Hindlimb muscle (tissue), 1 donor: ENCODE measurements around the gene ZNF772. TPM values are rescaled to one million over a fixed set of nuclear protein-coding genes. Genes with fewer than 3 reads are reported as not detected.
A peak's percentile ranks its signal among the peaks of the same experiment; 100 is the strongest.

ENCODE experiments used
- DNase-seq: peaks from one replicate; pipeline ENCODE4 v3.0.0-alpha.2; 2013
- polyA plus RNA-seq: library from polyadenylated mRNA; unstranded; fragments of 120-200 nt; gene quantifications from one replicate; pipeline ENCODE4 v1.2.1, GENCODE V29; 2013; ENCODE audit not compliant: insufficient read length

The ZNF772 gene
- polyA plus RNA-seq, 1 donor, result 9.9 TPM

DNA sequence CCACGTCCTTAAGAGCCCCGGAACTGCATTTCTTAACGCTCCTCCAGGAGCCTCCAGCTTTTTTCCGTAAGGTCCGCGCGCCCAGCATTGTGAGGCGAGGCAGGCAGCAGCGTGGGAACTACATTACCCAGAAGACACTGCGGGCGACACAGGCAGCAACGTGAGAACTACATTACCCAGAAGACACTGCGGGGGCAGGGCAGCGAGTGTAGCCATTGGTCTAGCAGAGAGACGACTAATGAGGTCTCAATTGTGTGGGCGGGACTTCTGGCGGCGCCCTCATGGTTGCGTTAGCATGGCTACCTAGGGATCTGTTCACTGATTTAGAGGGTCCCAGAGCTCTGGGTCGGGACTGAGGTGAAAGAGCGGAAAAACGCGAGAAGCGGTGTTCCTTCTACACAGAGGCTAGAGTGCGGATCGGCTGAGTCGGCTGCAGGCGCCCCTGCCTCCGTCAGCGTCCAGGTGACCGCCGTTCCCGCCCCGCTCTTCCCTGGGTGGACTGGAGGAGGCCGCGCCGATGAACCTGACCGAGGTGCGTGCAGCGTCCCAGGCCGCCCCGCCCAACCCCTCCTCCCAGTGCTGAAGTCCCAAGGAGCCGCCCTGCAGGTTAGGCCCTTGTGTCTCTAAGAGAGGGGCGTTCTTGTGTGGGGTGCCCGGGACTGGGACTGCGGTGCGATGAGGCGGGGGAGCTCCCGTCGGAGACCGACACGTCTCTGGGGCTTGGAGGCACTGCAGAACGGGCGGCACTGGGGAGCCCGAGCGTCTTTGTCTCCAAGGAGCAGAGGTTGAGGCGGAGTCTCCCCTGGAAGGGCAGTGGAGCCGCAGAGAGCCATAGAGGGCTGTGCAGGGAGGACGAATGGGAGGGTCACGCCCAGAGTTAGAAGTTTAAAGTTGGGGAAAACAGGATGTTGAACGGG lies 42.0 kb downstream of the ZNF772 start, which contains the start of gene ZNF749:
ZNF749 (plus strand) TSS at position 264 of the 917 bp plus-strand sequence; CDS start at position 518, 254 bp downstream.
- peak; percentile 99 for DNase-seq

DNA sequence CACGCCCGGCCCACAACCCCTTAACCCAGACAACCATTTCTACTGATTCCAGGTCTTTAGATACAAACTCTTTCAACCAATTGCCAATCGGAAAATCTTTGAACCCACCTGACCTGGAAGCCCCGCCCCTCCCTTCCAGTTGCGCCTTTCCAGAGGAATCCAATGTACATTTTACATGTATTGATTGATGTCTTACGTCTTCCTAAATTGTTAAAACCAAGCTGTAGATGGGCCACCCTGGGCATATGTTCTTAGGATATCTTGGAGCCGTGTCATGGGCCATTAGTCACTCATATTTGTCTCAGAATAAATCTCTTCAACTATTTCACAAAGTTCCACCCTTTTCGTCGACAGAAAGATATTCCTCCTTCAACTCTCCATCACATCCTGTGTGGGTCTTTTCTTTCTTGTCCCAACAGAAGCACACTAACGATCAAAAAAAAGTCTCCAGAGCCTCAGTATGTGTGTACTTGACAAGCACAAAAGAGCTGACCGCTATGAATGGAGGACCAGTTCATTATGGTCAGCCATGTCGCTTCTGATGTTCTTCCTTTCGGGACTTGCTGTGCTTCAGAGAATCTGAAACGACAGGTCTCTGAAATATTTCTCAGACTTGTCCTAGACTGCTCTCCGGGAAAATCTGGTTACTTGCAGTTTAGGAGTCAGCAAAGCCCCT lies 42.8 kb downstream of the ZNF772 start:
- DNase-seq, result no peak

DNA sequence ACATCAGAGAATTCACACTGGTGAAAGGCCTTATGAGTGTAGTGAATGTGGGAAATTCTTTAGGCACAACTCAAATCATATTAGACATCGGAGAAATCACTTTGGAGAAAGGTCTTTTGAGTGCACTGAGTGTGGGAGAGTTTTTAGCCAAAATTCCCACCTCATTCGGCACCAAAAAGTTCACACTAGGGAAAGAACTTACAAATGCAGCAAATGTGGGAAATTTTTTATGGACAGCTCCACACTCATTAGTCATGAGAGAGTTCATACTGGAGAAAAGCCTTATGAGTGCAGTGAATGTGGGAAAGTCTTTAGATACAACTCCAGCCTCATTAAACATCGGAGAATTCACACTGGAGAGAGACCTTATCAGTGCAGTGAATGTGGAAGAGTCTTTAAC lies 56.3 kb downstream of the ZNF772 start:
- no peak for DNase-seq

DNA sequence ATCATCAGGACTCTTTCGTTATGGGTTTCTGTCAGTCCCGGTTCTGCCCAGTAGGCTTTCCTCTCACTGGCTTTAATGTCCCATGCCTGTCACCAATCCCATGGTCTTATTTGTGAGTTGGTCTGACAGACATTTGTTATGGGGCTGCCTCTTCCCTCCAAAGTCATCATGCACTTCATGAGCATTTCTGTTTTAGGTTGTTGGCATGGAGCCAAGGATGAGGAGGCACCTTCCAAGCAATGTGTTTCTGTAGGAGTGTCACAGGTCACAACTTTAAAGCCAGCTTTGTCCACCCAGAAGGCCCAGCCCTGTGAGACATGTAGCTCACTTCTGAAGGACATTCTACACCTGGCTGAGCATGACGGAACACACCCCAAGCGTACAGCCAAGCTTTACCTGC lies 57.9 kb downstream of the ZNF772 start:
- no peak for DNase-seq

Other genes starting within 250 kb of the ZNF772 start
- 0.66 TPM for gene AURKC, start 246.5 kb downstream of the ZNF772 start, polyA plus RNA-seq
- 4.9 TPM for gene ZNF805, start 236.9 kb downstream of the ZNF772 start, polyA plus RNA-seq
- gene ZNF460, start 197.1 kb downstream of the ZNF772 start, polyA plus RNA-seq, result 4.5 TPM
- 7.4 TPM for gene ZNF543, start 157.1 kb downstream of the ZNF772 start, polyA plus RNA-seq
- gene ZNF304, start 126.3 kb downstream of the ZNF772 start, polyA plus RNA-seq, result 9.5 TPM
- 12.1 TPM for gene TRAPPC2B, start 114.0 kb downstream of the ZNF772 start, polyA plus RNA-seq
- gene ZNF547, start 114.0 kb downstream of the ZNF772 start, polyA plus RNA-seq, result 2.6 TPM
- gene ZNF548, start 87.7 kb downstream of the ZNF772 start, polyA plus RNA-seq, result 15.6 TPM
- gene ZNF17, start 66.4 kb downstream of the ZNF772 start, polyA plus RNA-seq, result 7.3 TPM
- 6.6 TPM for gene ZNF749, start 42.2 kb downstream of the ZNF772 start, polyA plus RNA-seq
- gene VN1R1, start 20.4 kb downstream of the ZNF772 start, polyA plus RNA-seq, result 2.2 TPM
- gene ZNF419, start 10.2 kb upstream of the ZNF772 start, polyA plus RNA-seq, result 8.2 TPM
- gene ZNF773, start 22.4 kb upstream of the ZNF772 start, polyA plus RNA-seq, result 6.8 TPM
- 7.2 TPM for gene ZNF549, start 49.8 kb upstream of the ZNF772 start, polyA plus RNA-seq
- gene ZNF550, start 82.3 kb upstream of the ZNF772 start, polyA plus RNA-seq, result 12.8 TPM
- 5.2 TPM for gene ZNF416, start 101.3 kb upstream of the ZNF772 start, polyA plus RNA-seq
- 4.6 TPM for gene ZIK1, start 106.6 kb upstream of the ZNF772 start, polyA plus RNA-seq
- 3.3 TPM for gene ZNF530, start 122.3 kb upstream of the ZNF772 start, polyA plus RNA-seq
- gene ZNF134, start 136.7 kb upstream of the ZNF772 start, polyA plus RNA-seq, result 11.5 TPM
- gene ZNF211, start 155.6 kb upstream of the ZNF772 start, polyA plus RNA-seq, result 16.3 TPM
- not detected for gene ZSCAN4, start 191.4 kb upstream of the ZNF772 start, polyA plus RNA-seq
- 5.5 TPM for gene ZNF551, start 204.4 kb upstream of the ZNF772 start, polyA plus RNA-seq
- 8.3 TPM for gene ZNF154, start 231.6 kb upstream of the ZNF772 start, polyA plus RNA-seq